Testis (tissue), 2 donors: ENCODE data around the gene TMEM8B.

Source experiments
- POLR2A ChIP-seq: fragments of 450-650 bp; IDR thresholded peaks from one replicate; pipeline ENCODE4 v1.6.1; 2017; ENCODE audit warnings: antibody characterized with exemption, mild to moderate bottlenecking, moderate library complexity
- TF ChIP-seq, protein P1 (sequence below), 3 experiments: fragments of 450-650 bp in 2 of 3; fragments of 200-600 bp in 1 of 3; sonication (generic) in 1 of 3; IDR thresholded peaks; one replicate each; pipeline ENCODE4 v1.5.1; 2016 to 2019; ENCODE audit warnings: antibody characterized with exemption in 3 of 3, mild to moderate bottlenecking in 2 of 3, moderate library complexity in 1 of 3

DNA sequence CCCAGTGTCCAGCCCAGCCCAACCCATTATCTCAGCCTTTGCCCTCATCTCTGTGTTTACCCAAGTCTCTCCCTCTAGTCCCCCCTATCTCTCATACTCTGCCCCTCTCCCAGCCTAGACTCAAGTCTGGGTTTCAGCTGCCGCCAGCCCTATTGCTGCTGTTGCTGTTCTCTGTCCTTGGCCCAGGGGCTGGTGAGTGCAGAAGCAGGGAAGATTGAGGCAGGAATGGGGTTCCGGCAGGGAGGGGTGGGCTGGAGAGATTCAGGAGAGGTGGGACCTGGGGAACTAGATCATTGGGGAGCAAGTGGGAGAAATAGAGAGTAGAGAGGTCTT lies 702 bp downstream of the TMEM8B start:
- no peak for TF ChIP-seq POLR2A
- TF ChIP-seq, protein P1, sequence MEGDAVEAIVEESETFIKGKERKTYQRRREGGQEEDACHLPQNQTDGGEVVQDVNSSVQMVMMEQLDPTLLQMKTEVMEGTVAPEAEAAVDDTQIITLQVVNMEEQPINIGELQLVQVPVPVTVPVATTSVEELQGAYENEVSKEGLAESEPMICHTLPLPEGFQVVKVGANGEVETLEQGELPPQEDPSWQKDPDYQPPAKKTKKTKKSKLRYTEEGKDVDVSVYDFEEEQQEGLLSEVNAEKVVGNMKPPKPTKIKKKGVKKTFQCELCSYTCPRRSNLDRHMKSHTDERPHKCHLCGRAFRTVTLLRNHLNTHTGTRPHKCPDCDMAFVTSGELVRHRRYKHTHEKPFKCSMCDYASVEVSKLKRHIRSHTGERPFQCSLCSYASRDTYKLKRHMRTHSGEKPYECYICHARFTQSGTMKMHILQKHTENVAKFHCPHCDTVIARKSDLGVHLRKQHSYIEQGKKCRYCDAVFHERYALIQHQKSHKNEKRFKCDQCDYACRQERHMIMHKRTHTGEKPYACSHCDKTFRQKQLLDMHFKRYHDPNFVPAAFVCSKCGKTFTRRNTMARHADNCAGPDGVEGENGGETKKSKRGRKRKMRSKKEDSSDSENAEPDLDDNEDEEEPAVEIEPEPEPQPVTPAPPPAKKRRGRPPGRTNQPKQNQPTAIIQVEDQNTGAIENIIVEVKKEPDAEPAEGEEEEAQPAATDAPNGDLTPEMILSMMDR (IDR thresholded peaks at IDR 0.05) = no peak
